ENCODE measurements around the gene ADAMTS12.

Gene ADAMTS12

GRCh38 chr5:33850100-33850594 is 41.6 kb downstream of the ADAMTS12 start:
- no peak for TF ChIP-seq CTCF (IDR thresholded peaks at IDR 0.05)

GRCh38 chr5:33848554-33848953 is 43.2 kb downstream of the ADAMTS12 start:
- TF ChIP-seq CTCF (IDR thresholded peaks at IDR 0.05) = no peak

- TF ChIP-seq CTCF (IDR thresholded peaks at IDR 0.05) = no peak
Observed at GRCh38 chr5:33846851-33847250, 44.9 kb downstream of the ADAMTS12 start.

GRCh38 chr5:33843579-33843978 is 48.2 kb downstream of the ADAMTS12 start:
- TF ChIP-seq CTCF (IDR thresholded peaks at IDR 0.05) = no peak

GRCh38 chr5:33842456-33842855 is 49.3 kb downstream of the ADAMTS12 start:
- no peak for TF ChIP-seq CTCF (IDR thresholded peaks at IDR 0.05)

GRCh38 chr5:33841891-33842290 is 49.9 kb downstream of the ADAMTS12 start:
- no peak for TF ChIP-seq CTCF (IDR thresholded peaks at IDR 0.05)

GRCh38 chr5:33840927-33841547 is 50.8 kb downstream of the ADAMTS12 start:
- no peak for TF ChIP-seq CTCF (IDR thresholded peaks at IDR 0.05)

GRCh38 chr5:33837301-33837700 is 54.5 kb downstream of the ADAMTS12 start:
- TF ChIP-seq CTCF (IDR thresholded peaks at IDR 0.05) = no peak

All from LNCAP (cell line).